GM19239 (cell line): Measurements from ENCODE around the gene PRR30.

Experiments used
- DNase-seq: peaks from one replicate; pipeline ENCODE4 v3.0.0; 2011; ENCODE audit warnings: low spot score; ENCODE audit not compliant: insufficient read length
- FAIRE-seq: peaks from 2 replicates; lab custom pipeline; 2011; peaks lifted over from hg19 to GRCh38; lab: Jason Lieb, UNC

Gene PRR30

DNA sequence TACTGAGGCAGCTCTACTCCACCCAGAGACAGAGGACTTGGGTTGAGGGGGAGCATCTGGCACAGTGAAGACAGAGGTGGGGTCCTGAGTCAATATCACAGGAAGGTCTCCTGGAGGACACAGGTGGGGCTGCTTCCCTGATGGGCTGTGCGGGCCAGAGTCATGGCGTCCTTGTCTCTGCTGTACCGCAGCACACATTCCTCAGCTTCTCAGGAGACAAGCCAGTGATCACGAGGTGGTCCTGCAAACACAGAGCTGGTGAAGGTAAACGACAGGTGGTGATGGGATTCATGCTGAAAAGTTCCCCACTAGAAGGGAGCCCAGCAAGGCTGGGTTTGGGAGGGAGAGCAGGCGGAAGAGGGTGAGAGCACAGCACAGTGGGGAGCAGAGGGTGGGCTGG is 19.3 kb upstream of the PRR30 start:
- DNase-seq (no peak), FAIRE-seq (no peak)

DNA sequence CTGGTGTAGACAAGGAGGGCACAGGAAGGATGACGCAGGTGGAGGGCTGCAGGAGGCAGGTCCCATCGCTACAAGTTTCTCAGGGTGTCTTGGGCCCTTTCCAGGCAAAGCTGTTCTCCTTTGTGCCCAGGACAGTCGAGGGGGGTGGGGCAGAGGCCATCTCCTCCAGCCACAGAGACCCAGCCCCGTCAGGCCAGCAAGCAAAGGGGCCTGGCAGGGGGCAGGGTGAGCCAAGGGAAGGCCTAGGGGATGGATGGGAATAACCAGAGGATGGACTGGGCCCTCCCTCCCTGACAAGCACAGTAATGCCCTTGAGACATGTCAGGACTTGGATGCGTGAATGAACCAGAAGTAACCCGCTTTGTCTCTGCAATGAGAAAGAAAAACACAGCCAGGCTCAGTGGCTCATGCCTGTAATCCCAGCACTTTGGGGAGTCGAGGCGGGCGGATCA is 15.9 kb upstream of the PRR30 start:
- DNase-seq (no peak), FAIRE-seq (no peak)

DNA sequence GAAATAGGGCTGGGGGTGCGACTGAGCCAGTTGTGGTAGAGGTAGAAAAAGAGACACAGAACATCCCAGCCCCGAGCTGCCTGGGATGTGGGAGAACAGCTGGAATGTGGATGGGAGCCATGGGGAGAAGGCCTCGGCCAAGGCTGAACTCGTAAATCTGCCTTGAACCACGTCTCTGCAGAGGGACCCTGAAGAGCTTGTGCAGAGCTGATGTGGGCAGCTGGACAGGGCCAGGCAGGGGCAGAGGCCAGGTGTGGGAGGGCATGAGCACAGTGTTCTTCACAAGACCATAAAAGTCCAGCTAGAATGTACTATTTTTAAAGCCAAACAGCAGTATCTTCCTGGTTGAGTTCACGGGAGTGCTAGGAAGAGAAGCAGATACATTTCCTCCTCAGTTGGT is 15.3 kb upstream of the PRR30 start:
- DNase-seq, result no peak

DNA sequence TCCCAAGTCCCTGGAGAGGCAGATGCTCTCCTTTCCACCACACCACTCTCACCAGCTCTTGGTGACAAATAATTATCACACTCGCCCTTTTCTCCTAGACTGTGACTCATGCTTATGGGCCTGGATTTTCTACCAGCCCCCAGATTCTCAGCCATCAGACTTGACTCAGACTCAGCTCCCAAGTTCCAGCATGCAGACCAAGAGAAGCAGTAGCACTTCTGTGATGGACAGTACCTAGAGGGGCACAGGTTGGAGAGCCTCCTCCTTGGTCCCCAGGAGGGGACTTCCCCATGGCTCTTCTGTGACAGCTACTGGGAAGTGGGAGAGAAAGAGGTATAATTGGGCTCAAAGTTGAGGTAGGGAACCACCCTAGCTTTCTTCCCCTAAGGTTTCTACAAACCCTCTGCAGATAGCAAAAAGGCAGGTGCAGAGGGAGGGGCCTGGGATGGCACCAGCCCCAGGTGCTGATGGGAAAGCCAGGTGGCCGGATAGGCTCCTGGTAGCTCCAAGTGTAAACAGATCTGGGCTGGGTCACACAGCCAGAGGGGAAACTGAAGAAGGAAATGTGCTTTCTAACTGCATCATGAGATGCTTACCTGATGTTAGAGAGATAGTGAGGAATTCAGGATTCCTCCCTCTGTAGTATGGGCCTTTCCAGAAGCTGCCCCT is 13.7 kb upstream of the PRR30 start:
- DNase-seq, result no peak
- no peak for FAIRE-seq

More for the DNA sequence above, 15.3 kb upstream of the PRR30 start:
- FAIRE-seq, result no peak

DNA sequence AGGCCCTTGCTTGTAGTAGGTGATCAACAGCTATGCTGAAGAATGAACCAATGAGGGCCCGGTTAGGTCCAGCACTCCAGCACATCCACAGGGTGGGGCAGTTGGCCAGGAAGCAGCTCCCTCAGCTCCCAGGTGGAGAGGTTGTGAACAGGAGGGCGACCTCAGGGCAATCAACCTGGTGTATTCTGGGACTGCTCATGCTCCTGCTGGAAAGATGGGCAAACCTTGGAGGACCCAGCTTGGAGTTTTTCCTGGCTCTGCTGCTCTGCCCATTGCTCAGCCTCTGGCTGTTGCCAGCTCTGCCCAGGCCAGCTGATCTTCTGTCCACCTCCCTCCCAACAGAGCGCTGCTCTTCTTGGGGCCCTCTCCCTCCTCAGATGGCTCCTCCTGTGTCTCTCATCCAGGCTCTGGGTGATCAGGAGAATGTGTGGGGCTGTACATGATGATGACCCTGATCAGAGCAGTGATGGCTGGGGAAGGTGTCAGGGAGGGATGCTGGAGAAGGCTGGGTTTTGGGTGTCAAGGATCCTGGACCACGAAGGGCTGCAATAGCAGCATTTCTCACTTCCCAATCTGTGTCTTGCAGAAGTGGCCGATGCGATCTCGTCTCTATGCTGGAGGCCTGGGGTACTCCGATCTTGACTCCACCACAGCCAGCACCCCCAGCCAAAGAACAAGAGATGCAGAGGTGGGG is 13.0 kb upstream of the PRR30 start:
- FAIRE-seq (no peak), DNase-seq (no peak)

DNA sequence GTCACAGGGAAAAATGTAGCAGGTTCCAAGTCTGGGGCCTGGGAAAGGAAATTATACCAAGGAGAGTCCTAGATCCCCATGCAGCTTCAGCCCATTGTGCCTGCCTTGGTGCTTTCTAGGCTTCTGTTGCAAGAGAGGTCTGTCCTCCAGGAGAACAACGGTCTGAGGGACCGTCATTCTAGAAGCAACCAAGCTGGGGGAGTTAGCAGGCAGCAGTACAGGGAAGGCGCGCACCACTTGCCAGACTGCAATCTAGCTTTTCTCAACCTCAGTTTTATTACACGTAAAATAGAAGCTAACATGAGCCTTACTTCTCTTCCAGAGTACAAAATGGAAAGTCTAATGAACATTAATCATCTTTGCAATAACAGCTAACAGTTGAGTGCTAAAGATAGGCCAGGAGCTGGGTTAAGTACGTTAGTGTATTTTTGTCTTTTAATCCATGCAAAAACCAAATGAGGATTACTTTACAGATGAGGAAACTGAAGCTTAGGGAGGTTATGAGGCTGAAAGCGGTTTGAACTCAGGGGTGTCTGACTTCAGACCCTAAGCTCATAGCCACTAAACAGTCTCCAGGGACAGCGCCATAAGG is 11.5 kb upstream of the PRR30 start:
- FAIRE-seq, result no peak

DNA sequence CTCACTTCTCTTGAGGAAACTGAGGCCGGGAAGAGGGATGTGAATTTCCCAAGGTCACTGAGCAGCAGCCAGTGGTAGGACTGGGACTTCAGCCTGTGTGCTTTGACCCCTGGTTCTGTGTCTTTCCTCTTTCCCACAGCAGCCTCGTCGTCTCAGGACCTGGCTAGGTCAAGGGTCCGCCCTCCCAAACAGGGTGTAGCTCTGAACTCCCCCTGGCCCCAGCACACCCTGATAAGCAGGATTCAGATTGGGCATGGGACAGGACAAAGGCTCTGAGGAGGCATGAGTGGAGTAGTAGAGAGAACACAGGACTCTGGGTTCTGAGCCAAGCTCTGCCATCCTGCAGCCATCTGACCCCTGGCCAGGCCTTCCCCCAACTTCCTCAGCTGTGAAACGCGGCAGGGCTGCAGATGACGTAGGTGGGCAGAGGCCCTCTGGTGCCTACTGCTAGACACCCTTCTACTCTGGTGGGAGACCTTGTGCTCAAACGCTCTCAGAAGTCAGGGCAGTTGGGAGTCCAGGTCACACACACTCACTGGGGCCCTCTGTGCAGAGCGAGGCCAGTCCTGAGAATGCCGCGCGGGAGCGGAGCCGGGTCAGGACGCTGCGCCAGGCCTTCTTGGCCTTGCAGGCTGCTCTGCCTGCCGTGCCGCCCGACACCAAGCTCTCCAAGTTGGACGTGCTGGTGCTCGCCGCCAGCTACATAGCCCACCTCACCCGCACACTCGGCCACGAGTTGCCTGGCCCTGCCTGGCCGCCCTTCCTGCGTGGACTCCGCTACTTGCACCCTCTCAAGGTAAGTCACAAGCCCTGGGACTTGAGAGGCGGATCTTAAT is 10.6 kb upstream of the PRR30 start:
- DNase-seq, result no peak
- FAIRE-seq, result no peak

More for the DNA sequence above, 11.5 kb upstream of the PRR30 start:
- DNase-seq, result no peak

DNA sequence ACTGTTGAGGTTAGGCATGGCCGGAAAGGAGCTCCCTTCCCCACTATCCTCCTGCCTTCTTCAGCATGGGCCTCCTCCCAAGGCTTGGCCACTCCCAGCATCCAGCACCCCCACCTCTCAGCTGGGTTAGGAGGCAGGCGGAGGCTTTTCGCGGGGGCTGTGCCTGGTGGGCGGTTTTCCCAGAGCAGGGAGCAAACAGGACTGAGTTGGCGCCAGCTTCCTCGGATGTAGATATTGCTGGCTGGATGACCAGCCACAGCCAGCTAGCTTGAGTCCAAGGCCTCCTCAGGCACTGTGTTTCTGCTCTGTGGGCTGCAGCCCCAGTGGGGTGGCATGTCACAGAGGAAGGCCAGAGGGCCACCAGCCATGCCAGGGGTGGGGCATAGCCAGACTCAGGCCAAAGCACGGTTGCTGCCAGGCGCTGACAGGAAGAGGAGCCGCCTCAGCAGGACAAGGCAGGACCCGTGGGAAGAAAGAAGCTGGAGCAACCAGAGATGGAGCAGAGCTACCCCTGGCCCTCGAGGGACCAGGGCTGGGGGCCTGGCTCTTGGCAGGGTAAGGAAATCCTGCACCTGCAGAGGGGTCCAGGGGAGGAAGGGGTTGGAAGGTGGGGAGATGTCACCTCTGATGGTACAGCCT is 9.7 kb upstream of the PRR30 start, which contains the start of gene TCF23:
Gene TCF23, plus strand, starts transcription at position 204 of the 639 bp plus-strand sequence. Its CDS starts 130 bp downstream, at position 334.
- no peak for FAIRE-seq
- DNase-seq, result no peak

DNA sequence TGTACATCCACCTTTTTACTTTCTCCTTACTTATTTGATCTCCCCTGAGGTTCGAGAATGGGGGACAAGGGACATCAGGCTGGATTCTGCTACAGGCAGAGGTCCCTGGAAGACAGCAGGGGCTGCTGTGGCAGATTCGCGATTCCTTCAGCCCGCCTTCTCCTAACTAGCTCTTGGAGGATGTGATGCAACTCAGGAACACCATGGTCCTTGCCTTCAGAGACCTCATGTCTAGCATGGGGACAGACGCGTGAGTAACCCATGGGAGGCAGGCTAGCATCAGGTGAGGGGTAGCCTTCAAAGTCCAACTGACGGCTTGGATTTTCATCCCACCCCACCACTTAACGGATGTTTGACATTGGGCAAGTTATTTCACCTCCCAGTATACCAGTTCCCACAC is 8.7 kb upstream of the PRR30 start:
- FAIRE-seq (no peak), DNase-seq (no peak)

DNA sequence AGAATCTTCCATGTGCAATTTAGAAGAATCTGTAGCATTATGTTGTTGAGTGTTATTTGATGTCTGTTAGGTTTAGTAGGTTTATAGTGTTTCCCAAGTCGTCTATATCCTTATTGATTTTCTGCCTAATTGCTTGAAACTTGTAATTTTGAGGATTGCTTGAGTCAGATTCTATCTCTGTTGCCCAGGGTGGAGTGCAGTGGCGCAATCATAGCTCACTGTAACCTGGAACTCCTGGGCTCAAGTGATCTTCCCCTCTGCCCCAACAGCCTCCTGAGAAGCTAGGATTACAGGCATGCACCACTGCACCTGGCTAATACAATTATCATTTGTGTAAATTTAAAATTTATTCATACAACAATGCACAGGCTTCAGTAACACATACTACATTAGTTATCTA is 6.5 kb upstream of the PRR30 start:
- FAIRE-seq (no peak), DNase-seq (no peak)

DNA sequence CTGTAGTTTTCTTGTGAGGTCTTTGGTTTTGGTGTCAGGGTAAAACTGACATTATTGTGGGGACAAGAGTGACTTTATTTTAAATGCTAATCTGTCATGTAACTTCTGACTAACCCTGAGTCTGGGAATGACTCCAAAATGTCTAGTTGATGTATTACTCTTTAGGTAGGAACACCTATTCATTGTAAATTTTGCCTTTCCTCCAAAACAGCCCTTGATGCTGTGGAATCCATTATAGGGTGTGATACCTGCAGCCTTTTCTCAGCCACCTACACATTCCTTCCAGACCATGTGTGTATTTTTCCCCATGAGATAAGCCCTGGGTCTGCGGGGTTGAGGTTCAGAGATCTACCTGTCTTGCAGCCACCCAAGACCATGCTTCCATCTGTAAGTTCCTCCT is 4.1 kb upstream of the PRR30 start:
- FAIRE-seq, result no peak

DNA sequence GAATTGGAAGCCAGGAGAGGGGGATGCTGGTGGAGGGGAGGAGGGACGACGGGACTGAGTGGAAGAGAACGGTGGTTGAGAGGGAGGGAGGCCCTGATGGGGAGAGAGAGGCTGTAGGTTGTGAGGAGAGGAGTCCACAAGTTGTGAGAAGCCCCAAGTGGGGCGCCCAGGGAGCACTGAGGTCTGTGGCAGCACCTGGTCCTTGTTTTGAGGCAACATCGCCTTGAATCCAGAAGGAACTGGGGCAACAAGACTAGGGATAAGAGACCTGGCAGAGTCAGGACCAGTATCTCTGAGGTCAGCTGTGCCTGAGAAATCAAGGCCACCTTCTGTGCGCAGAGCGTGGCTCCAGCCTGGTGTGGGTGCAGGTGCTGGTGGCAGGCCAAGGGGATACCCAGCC is 1.1 kb downstream of the PRR30 start:
- FAIRE-seq, result no peak
- DNase-seq, result no peak

More for the DNA sequence above, 4.1 kb upstream of the PRR30 start:
- DNase-seq, result no peak

DNA sequence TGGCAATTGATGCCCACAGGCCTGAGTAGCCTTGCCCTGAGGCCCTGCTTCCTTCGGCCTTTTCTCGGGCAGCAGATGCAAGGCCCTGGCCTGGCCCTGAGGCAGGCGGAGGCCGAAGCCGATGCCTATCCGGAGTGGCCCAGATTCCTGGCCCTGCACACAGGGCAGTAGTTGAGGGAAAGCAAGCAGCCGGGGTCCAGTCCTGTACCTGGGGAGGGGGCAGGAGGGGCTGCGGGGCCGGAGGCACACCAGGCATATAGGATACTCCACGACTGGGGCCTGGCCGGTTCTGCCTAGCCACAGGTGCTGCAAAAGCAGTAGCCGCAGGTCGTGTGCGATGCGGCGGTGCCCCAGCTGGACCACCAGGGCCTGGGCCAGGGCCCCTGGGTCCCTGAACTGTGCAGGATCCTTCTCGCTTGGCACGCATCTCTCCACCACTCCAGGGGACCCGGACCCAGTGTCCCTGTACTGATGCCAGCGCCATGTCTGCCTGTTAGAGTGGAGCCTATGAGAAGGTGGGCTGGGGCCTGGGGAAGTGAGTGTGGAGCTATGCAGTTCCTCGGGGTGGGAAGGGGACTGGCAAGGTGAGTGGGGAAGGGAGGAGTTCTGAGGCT is 1.8 kb downstream of the PRR30 start:
- FAIRE-seq (no peak), DNase-seq (no peak)

DNA sequence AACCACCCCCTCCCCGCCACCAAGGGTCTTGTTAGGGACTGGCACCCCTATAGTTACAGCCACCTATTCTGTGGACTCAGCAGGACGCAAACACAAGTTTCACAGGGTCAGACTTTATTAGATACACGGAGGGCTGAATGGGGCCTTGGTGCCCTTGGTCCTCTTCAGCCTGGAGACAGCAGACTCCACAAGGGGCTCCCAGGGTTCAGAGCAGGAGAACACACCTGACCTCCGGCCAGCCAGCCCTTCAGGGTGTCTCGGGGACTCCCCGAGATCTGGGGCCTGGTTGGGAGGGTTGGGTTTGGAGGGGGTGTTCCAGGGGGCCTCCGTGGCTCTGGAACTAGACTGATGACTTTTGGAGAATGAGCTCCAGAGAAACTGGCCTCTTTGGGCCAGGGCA is 2.5 kb downstream of the PRR30 start:
- DNase-seq (no peak), FAIRE-seq (no peak)

DNA sequence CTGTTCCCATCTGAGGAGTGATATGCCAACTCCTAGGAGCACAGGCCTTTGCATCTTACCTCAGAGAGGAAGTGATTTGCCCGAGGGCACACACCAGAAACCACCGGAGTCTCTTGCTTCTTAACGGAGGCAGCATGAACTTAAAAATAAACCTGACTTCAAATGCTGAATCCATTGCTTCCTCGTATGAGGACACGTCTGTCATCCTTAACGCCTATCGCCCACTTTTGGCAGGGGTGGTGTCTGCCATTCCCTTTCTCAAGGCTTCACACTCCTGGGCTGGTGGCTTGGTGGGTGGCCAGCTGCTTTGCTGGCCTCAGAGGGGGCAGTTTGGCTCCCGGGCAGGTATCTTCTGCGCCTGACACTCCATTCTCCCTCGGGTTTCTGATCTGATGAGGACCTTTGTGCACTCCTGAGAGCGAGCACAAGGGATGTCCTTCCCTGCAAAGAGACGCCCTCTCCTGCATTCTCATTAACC is 3.7 kb downstream of the PRR30 start:
- FAIRE-seq (no peak), DNase-seq (no peak)

DNA sequence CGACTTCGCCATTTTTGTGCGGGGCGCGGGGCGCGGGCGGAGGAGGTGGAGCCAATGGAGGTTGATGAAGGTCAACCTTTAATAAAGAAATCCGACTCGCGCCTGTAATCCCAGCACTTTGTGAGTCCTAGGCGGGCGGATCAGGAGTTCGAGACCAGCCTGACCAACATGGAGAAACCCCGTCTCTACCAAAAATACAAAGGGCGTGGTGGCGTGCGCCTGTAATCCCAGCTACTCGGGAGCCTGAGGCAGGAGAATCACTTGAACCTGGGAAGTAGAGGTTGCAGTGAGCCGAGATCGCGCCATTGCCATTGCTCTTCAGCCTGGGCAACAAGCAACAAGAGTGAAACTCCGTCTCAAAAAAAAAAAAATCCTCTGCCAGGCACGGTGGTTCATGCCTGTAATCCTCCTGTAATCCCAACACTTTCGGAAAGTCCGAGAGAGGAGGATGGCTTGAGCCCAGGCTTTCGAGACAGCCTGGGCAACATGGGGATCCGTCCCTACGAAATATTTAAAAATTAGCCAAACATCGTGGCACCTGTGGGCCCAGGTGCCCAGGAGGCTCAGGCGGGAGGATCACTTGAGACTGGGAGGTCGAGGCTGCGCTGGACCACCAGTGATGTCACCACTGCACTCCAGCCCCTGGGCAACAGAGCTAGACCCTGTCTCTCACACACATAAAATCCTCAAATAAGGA is 4.3 kb downstream of the PRR30 start:
- DNase-seq (no peak), FAIRE-seq (peak; percentile 95)

DNA sequence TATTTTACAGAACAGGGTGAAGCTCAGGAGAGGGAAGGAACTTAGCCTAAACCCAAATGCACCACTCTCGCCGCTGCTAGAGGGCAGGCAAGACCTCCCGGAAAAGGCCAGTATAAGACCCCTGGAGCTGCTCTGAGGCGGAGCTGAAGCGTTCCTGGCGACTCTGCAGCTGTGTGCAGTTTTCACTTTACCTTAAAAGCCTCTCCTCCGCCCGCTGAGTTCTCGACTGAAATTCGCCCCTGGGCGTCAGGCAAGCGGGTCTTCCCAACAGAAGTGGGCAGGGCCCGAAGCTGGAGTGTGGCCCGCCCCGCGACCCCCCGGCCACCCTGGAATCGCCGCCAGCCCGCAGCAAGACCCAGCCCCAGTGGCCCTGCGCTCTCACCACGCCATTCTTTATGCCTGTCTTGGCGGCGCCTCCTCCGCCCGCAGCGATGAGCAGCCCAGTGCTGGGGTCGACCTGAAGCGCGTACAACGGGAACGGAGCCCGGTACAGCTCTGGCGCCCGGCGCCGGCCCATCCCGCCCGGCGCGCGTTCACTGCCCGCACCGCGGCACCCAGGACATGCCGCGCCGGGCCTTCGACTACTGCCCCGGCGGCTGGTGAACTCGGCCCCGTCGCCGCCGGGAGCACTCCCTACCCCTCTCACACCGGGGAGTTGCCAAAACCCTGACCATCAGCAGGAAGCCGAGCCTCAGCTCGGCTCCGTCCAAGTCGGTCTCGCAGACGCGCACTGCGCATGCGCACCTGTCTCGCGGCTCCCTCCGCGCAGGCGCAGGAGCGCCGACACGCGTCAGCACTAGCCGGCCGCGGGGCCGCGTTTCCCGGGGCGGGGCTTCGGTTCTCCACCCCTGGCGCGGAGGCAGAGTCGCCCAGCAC is 5.1 kb downstream of the PRR30 start, which contains the start of gene PREB:
Gene PREB, minus strand, starts transcription at position 732 of the 876 bp plus-strand sequence. Its CDS starts 215 bp downstream, at position 517.
- DNase-seq, result peak; percentile 98
- FAIRE-seq, result peak; percentile 78
